Adrenal gland (tissue), 12 donors: ENCODE results near the gene DYNC1I1. TPM values are rescaled to one million over a fixed set of nuclear protein-coding genes. Genes with fewer than 3 reads are reported as not detected.

Experiments used
- DNase-seq, 7 donors: peaks; one replicate each; pipeline ENCODE4 v3.0.0-alpha.2; 2019 to 2020
- H3K27ac ChIP-seq, 5 donors: fragments of 200-600 bp; sonication (generic) in 4 of 5; 1 replicate in 3 of 5; 2 replicates in 2 of 5; pipeline versions ENCODE4 v1.5.1 to v1.8.0; 2016 to 2020; ENCODE audit warnings: mild to moderate bottlenecking in 1 of 5
- H3K27me3 ChIP-seq: fragments of 200-600 bp; 2 replicates; pipeline ENCODE4 v1.8.0; 2021
- H3K36me3 ChIP-seq, 2 donors: fragments of 200-600 bp; replicated peaks in 1 of 2; 1 replicate in 1 of 2; 2 replicates in 1 of 2; pipeline versions ENCODE4 v1.5.1 to v1.8.0; 2018 to 2022
- H3K4me1 ChIP-seq, 2 donors: fragments of 200-600 bp; replicated peaks in 1 of 2; 1 replicate in 1 of 2; 2 replicates in 1 of 2; pipeline versions ENCODE4 v1.5.1 to v1.8.0; 2018 to 2021
- H3K4me3 ChIP-seq, 4 donors: fragments of 200-600 bp; sonication (generic) in 3 of 4; one replicate each; pipeline ENCODE4 v1.5.1; 2016 to 2018
- H3K9me3 ChIP-seq, 3 donors: fragments of 200-600 bp; sonication (generic) in 1 of 3; replicated peaks in 1 of 3; 1 replicate in 2 of 3; 2 replicates in 1 of 3; pipeline versions ENCODE4 v1.5.1 to v1.8.0; 2016 to 2021
- CTCF ChIP-seq, 6 experiments: fragments of 450-650 bp in 4 of 6; fragments of 200-600 bp in 2 of 6; sonication (generic) in 1 of 6; IDR thresholded peaks; 1 replicate in 5 of 6; 2 replicates in 1 of 6; pipeline versions ENCODE4 v1.5.1 to v1.8.0; 2016 to 2021; ENCODE audit warnings: antibody characterized with exemption in 6 of 6, mild to moderate bottlenecking in 2 of 6, moderate library complexity in 1 of 6
- POLR2A ChIP-seq, 2 donors: fragments of 450-650 bp; IDR thresholded peaks; one replicate each; pipeline ENCODE4 v1.6.1; 2017; ENCODE audit warnings: antibody characterized with exemption in 2 of 2, mild to moderate bottlenecking in 2 of 2, moderate library complexity in 1 of 2
- WGBS, 4 donors: extraction: QIAGEN DNeasy Blood & Tissue Kit in 2 of 4; methylation state at CpG; one replicate each; pipeline versions ENCODE4 v1.1.5 to v1.1.7; 2013 to 2017; 5-methylcytosine and 5-hydroxymethylcytosine counted together
- intact Hi-C, 2 donors: fragments of 100-400 bp; cut with DNase I; formaldehyde crosslinking; loops; one replicate each; pipeline versions ENCODE4 v1.14.1 to v1.15.0; 2022 to 2023
- polyA plus RNA-seq, 3 donors: library from polyadenylated mRNA; stranded (reverse); fragments of 200-250 nt in 2 of 3; fragments of 350-450 nt in 1 of 3; fragmentation: Illumina TruSeq in 1 of 3; extraction: RNeasy Lipid Tissue Mini Kit (QIAGEN cat#74804) in 1 of 3; gene quantifications; one replicate each; pipeline ENCODE4 v1.2.3, GENCODE V29; 2013 to 2014
- total RNA-seq, 9 donors: library from RNA; depleted of rRNA in 4 of 9; stranded (reverse); fragments of >200 nt in 4 of 9; fragments of 120-200 nt in 1 of 9; fragmentation: NEBNext Ultra II Directional in 1 of 9; extraction: Animal tissue kit (Norgen Biotek cat#: 25700) in 1 of 9; gene quantifications; one replicate each; pipeline versions ENCODE4 v1.1.0 to v1.2.4, GENCODE V29; 2013 to 2023
- donor health status: healthy with polysubstance abuse.
- donor health status: Bipolar disorder and iron deficiency.
- donor health status: DM: yes; HTN: yes; CAD: no.
- donor health status: DM: no; HTN: no; CAD: no.
- donor health status: DM: no; HTN: no; CAD: no.
- donor health status: DM: yes; HTN: yes; CAD: no.

DYNC1I1 gene
- total and polyA plus RNA-seq, 12 donors = 0.97 to 42.6 (median 8.2) TPM

DNA sequence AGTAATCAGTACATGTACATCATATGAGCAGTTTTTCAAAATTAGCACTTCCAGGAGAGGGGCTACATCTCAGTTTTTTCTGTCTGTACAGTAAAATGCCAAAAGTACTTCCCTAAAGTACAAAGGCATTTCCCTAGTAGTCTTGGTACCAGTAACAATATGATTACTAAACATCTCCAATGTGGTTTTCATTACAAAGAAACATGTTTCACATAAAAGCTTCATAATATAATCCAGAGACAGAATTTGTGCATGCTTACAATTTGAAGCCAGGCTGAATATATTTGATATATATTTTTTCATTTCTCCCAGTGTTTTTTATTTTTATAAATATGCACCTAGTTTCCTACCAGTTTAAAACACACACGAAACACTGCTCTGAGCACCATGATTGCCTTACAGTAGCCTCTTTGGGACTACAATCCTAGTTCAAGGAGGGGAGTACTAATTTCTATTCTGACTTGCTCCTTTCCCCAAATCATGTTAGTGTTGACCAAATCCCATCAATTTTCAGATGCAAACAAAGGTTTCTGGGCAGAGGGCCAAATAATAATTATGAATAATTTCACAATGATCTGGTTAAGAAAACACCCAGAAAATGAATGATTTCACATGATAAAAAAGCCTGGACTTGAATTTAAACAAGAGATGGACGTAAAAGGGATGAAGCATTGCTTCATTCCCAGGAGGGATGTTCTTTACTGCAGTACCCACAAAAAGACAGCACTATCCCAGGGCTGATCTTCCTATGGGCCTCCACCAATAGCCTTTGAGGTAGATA lies 348.3 kb downstream of the DYNC1I1 start:
- H3K27ac ChIP-seq = no peak overlapping the region
- TF ChIP-seq CTCF (IDR thresholded peaks at IDR 0.05) (no peak), POLR2A (IDR thresholded peaks at IDR 0.05) (no peak)
- intact Hi-C loops = no loop called here
- 72 to 87% (median 81%) methylated on average over 2 of the region's 2 CpGs for WGBS, 4 donors
- DNase-seq = no peak
- H3K4me1 ChIP-seq = no peaks in the 10 kb centered on the region
- no peaks in the 10 kb centered on the region for H3K27me3 ChIP-seq
- no peaks in the 10 kb centered on the region for H3K9me3 ChIP-seq
- no peak overlapping the region for H3K4me3 ChIP-seq
- no peaks in the 10 kb centered on the region for H3K36me3 ChIP-seq

GRCh38 chr7:96121752-96122151 lies 349.4 kb downstream of the DYNC1I1 start:
- no peaks in the 10 kb centered on the region for H3K4me1 ChIP-seq
- H3K4me3 ChIP-seq = no peak overlapping the region
- H3K9me3 ChIP-seq = no peaks in the 10 kb centered on the region
- H3K27me3 ChIP-seq = no peaks in the 10 kb centered on the region
- no peak for DNase-seq
- no peak overlapping the region for H3K27ac ChIP-seq
- 92 to 97% (median 94%) methylated on average over 6 of the region's 6 CpGs for WGBS, 4 donors
- intact Hi-C loops = no loop called here
- TF ChIP-seq POLR2A (IDR thresholded peaks at IDR 0.05) = no peak
- TF ChIP-seq CTCF (IDR thresholded peaks at IDR 0.05) = no peak
- H3K36me3 ChIP-seq = no peaks in the 10 kb centered on the region

- DNase-seq = no peak
- 89 to 97% (median 96%) methylated on average over 2 of the region's 2 CpGs for WGBS, 4 donors
- Histone ChIP-seq H3K4me1 (no peaks in the 10 kb centered on the region), H3K27ac (no peak overlapping the region), H3K27me3 (no peaks in the 10 kb centered on the region), H3K9me3 (no peaks in the 10 kb centered on the region), H3K4me3 (no peak overlapping the region), H3K36me3 (no peaks in the 10 kb centered on the region)
- no peak for TF ChIP-seq POLR2A (IDR thresholded peaks at IDR 0.05)
- TF ChIP-seq CTCF (IDR thresholded peaks at IDR 0.05) = no peak
- intact Hi-C loops = no loop called here
Measured at GRCh38 chr7:96122746-96123145, 350.4 kb downstream of the DYNC1I1 start.

- H3K27me3 ChIP-seq = no peaks in the 10 kb centered on the region
- intact Hi-C loops = no loop called here
- H3K4me1 ChIP-seq = no peaks in the 10 kb centered on the region
- H3K36me3 ChIP-seq = no peaks in the 10 kb centered on the region
- no peak for TF ChIP-seq CTCF (IDR thresholded peaks at IDR 0.05)
- no peak for TF ChIP-seq POLR2A (IDR thresholded peaks at IDR 0.05)
- H3K27ac ChIP-seq = no peak overlapping the region
- no peak for DNase-seq
- no peaks in the 10 kb centered on the region for H3K9me3 ChIP-seq
- no peak overlapping the region for H3K4me3 ChIP-seq
Measured at GRCh38 chr7:96126382-96126781, 354.0 kb downstream of the DYNC1I1 start.
